HepG2 (cell line): ENCODE data around the gene NGEF. TPM values are rescaled to one million over a fixed set of nuclear protein-coding genes. Genes with fewer than 3 reads are reported as not detected.

Experiments used
- ATAC-seq: fragments of 200-7000 bp; cut with Tn5 transposase; 3 replicates; pipeline ENCODE4 v1.9.1; 2020; ENCODE audit warnings: mild to moderate bottlenecking, moderate library complexity
- BruUV-seq: library from RNA; stranded (reverse); fragments of 400-500 nt; replicated peaks from 2 replicates; lab custom pipeline; 2021; lab: Mats Ljungman, UMichigan
- CTCF ChIA-PET: fragments of 300-600 bp; formaldehyde crosslinking; extraction: SDS; loops from one replicate; lab custom pipeline; 2021; ENCODE audit warnings: low total read pairs, inconsistent platforms, low intra/inter-chr PET ratio; lab: Yijun Ruan, JAX
- POLR2A ChIA-PET: fragments of 350-600 bp; sonication (Branson Sonifier 250); formaldehyde crosslinking; loops from one replicate; lab custom pipeline; 2020; ENCODE audit warnings: antibody characterized with exemption, inconsistent platforms; lab: Yijun Ruan, JAX
- DNase-seq: peaks from one replicate; pipeline ENCODE4 v3.0.0-alpha.2; 2015; ENCODE audit warnings: low spot score
- FAIRE-seq: peaks from 3 replicates; lab custom pipeline; 2011; peaks lifted over from hg19 to GRCh38; lab: Jason Lieb, UNC
- H2AFZ ChIP-seq: one replicate; pipeline ENCODE4 v1.6.1; 2011; ENCODE audit warnings: low read length, inconsistent platforms
- H3K27ac ChIP-seq: fragments of 300-600 bp; 3 replicates; pipeline ENCODE4 v1.8.0; 2011; ENCODE audit warnings: mixed run types, mild to moderate bottlenecking, mixed read lengths, low read length, inconsistent platforms; ENCODE audit not compliant: insufficient read depth; ENCODE audit errors: extremely low read length
- H3K27me3 ChIP-seq, 2 experiments: fragments of 200-600 bp in 1 of 2; 2 replicates in 1 of 2; 3 replicates in 1 of 2; pipeline versions ENCODE4 v1.6.0 to v1.8.0; 2011; ENCODE audit warnings: low read length in 2 of 2, mild to moderate bottlenecking in 2 of 2, moderate library complexity in 2 of 2, inconsistent platforms in 1 of 2; ENCODE audit not compliant: insufficient read depth in 2 of 2, control insufficient read depth in 1 of 2
- H3K36me3 ChIP-seq, 2 experiments: fragments of 200-600 bp in 1 of 2; replicated peaks in 1 of 2; 2 replicates in 1 of 2; 3 replicates in 1 of 2; pipeline versions ENCODE4 v1.5.1 to v1.8.0; 2011; ENCODE audit warnings: low read length in 2 of 2, inconsistent platforms in 1 of 2; ENCODE audit not compliant: insufficient read depth in 2 of 2, control insufficient read depth in 1 of 2
- H3K4me1 ChIP-seq: 2 replicates; pipeline ENCODE4 v1.5.1; 2012; ENCODE audit warnings: low read length, inconsistent platforms; ENCODE audit not compliant: insufficient read depth
- H3K4me2 ChIP-seq: 2 replicates; pipeline ENCODE4 v1.6.0; 2011; ENCODE audit warnings: low read depth, low read length, inconsistent platforms
- H3K4me3 ChIP-seq, 3 experiments: fragments of 200-600 bp in 1 of 3; sonication (generic), shearing (Covaris generic) in 1 of 3; replicated peaks in 1 of 3; 2 replicates each; pipeline ENCODE4 v1.5.1; 2011 to 2016; ENCODE audit warnings: low read length in 3 of 3, inconsistent platforms in 2 of 3, low read depth in 2 of 3, mild to moderate bottlenecking in 2 of 3, control low read depth in 1 of 3, mixed read lengths in 1 of 3; ENCODE audit not compliant: insufficient read depth in 1 of 3
- H3K79me2 ChIP-seq: one replicate; pipeline ENCODE4 v1.6.1; 2011; ENCODE audit warnings: low read length, inconsistent platforms; ENCODE audit not compliant: insufficient read depth
- H3K9ac ChIP-seq: 2 replicates; pipeline ENCODE4 v1.6.0; 2011; ENCODE audit warnings: mild to moderate bottlenecking, low read depth, low read length, inconsistent platforms; ENCODE audit not compliant: insufficient read depth
- H3K9me3 ChIP-seq: 2 replicates; pipeline ENCODE4 v1.5.1; 2012; ENCODE audit warnings: mild to moderate bottlenecking, low read length
- H4K20me1 ChIP-seq: 2 replicates; pipeline ENCODE4 v1.6.0; 2011; ENCODE audit warnings: inconsistent platforms, mild to moderate bottlenecking, low read length, moderate library complexity; ENCODE audit not compliant: insufficient read depth
- BRD4 ChIP-seq: sonication (generic); formaldehyde crosslinking; IDR thresholded peaks from 2 replicates; pipeline ENCODE4 v1.4.0; 2020; ENCODE audit warnings: missing genetic modification reagents
- CEBPG ChIP-seq: IDR thresholded peaks from 2 replicates; pipeline ENCODE4 v1.6.1; 2016
- PATZ1 ChIP-seq: sonication (generic); formaldehyde crosslinking; IDR thresholded peaks from 2 replicates; pipeline ENCODE4 v1.4.0; 2020; ENCODE audit warnings: missing genetic modification reagents
- RXRA ChIP-seq: sonication (generic); formaldehyde crosslinking; IDR thresholded peaks from 2 replicates; pipeline ENCODE4 v1.5.1; 2020; ENCODE audit warnings: missing genetic modification reagents
- ZNF256 ChIP-seq: sonication (generic); formaldehyde crosslinking; conservative IDR thresholded peaks from 2 replicates; pipeline ENCODE4 v1.4.0; 2020; ENCODE audit warnings: missing genetic modification reagents
- ZNF570 ChIP-seq: sonication (generic); formaldehyde crosslinking; IDR thresholded peaks from 2 replicates; pipeline ENCODE4 v1.4.0; 2020; ENCODE audit warnings: mild to moderate bottlenecking, missing genetic modification reagents, borderline replicate concordance
- WGBS: methylation state at CpG from one replicate; pipeline ENCODE4 v1.1.6; 2017; ENCODE audit warnings: low lambda C conversion rate; 5-methylcytosine and 5-hydroxymethylcytosine counted together
- in situ Hi-C: cut with HindIII; loops from 2 replicates; pipeline ENCODE4 v1.10.0; 2017; ENCODE audit warnings: low pct_unique_long_range_greater_than_20kb; ENCODE audit not compliant: extremely low pct_ligation_motif_present
- intact Hi-C: fragments of 100-400 bp; cut with micrococcal nuclease; formaldehyde crosslinking; loops from one replicate; pipeline ENCODE4 v1.10.0; 2022; ENCODE audit not compliant: unreplicated experiment
- polyA plus RNA-seq, 8 experiments: library from polyadenylated mRNA; depleted of rRNA in 3 of 8; stranded (reverse) in 7 of 8; unstranded in 1 of 8; fragments of >200 nt; fragmentation: Illumina TruSeq in 4 of 8; extraction: Trizol in 4 of 8; gene quantifications; 2 replicates each; pipeline versions ENCODE4 v1.2.1 to v1.2.3, GENCODE V29; 2011 to 2016; ENCODE audit warnings: low read depth in 4 of 8, missing spikeins in 1 of 8, mixed read lengths in 1 of 8; ENCODE audit not compliant: insufficient read depth in 1 of 8
- total RNA-seq, 5 experiments: library from RNA; depleted of rRNA; stranded (reverse); fragments of >200 nt; fragmentation: Illumina TruSeq; extraction: Trizol; gene quantifications; 2 replicates each; pipeline ENCODE4 v1.2.3, GENCODE V29; 2016; ENCODE audit warnings: low read depth in 1 of 5

NGEF gene
- total and polyA plus RNA-seq, 2 of the 13 experiments (the other 11 are each of a cell fraction or from before 2014, with no cell fraction given) = 14.4 to 36.9 TPM

- peak overlapping the region; percentile 87 for H3K4me2 ChIP-seq
- ATAC-seq (no peak), FAIRE-seq (no peak), DNase-seq (no peak)
- in situ Hi-C loops (no loop called here), intact Hi-C loops (loop anchor here (5.0 kb wide), 1 partner anchor 241 kb away; the partner anchor contains the start of gene ATG16L1)
- no TSS peak for BruUV-seq
- no peaks in the 10 kb centered on the region; a peak in 1 of 5 replicates for H3K27me3 ChIP-seq
- H2AFZ ChIP-seq = no peak overlapping the region
- CTCF ChIA-PET = no interaction called here
- H3K4me3 ChIP-seq = peak overlapping the region in 2 of 3 experiments; percentile 80 to 93; a peak in 2 of 6 replicates
- POLR2A ChIA-PET = interaction anchor here (1.1 to 3.1 kb wide), 3 partner anchors 11 to 139 kb away, joined by 5 to 23 read pairs (median 9); no protein-coding TSS in a partner anchor
- H3K79me2 ChIP-seq = peaks cover 21% of the 10 kb centered on the region
- TF ChIP-seq RXRA (CRISPR knock-in tag) = no peak
- TF ChIP-seq ZNF256 (CRISPR knock-in tag) = no peak
- TF ChIP-seq PATZ1 (CRISPR knock-in tag) = 0 out of 2 replicates have a peak, but pooled peaks have one; percentile 11
- TF ChIP-seq CEBPG (CRISPR knock-in tag) = no peak
- TF ChIP-seq ZNF570 (CRISPR knock-in tag) = no peak
- TF ChIP-seq BRD4 = no peak
- peaks cover 0 to 7% of the 10 kb centered on the region in 2 experiments; a peak in 1 of 5 replicates for H3K36me3 ChIP-seq
- H3K27ac ChIP-seq = peak overlapping the region; percentile 93
- H4K20me1 ChIP-seq = no peaks in the 10 kb centered on the region
- no peaks in the 10 kb centered on the region for H3K9me3 ChIP-seq
- H3K4me1 ChIP-seq = peaks cover 42% of the 10 kb centered on the region
- peak overlapping the region; percentile 88; the same call in 1 of the 2 replicates for H3K9ac ChIP-seq
- WGBS = 95% methylated on average over 6 of the region's 6 CpGs
These were observed 1.8 kb downstream of the NGEF start for GRCh38 chr2:233011268-233011650.
